ENCODE data around the gene USP9X.

GRCh38 chrX:41145920-41146608, 60.8 kb downstream of the USP9X start:
- TF ChIP-seq CTCF (IDR thresholded peaks at IDR 0.05; ENCODE audit: low read depth, low read length), result no peak
- no peak for TF ChIP-seq EZH2phosphoT487 (IDR thresholded peaks at IDR 0.05; ENCODE audit: low read depth)
